Measurements from ENCODE around the gene HBS1L.

Gene HBS1L

GRCh38 chr6:135092724-135093123 is 38.1 kb upstream of the HBS1L start:
- no peaks in the 10 kb centered on the region for H3K79me2 ChIP-seq (ENCODE audit: insufficient read depth, low read depth)
- no peaks in the 10 kb centered on the region for H4K20me1 ChIP-seq (ENCODE audit: insufficient read depth)
- no peak overlapping the region for H2AFZ ChIP-seq (ENCODE audit: low read depth)
- H3K4me1 ChIP-seq (ENCODE audit: low read depth, poor library complexity, severe bottlenecking) = peaks cover 34% of the 10 kb centered on the region
- H3K36me3 ChIP-seq (ENCODE audit: insufficient read depth) = no peaks in the 10 kb centered on the region
- no peak overlapping the region for H3K27ac ChIP-seq
- no peak overlapping the region for H3K4me2 ChIP-seq
- TF ChIP-seq CTCF (conservative IDR thresholded peaks at IDR 0.05; ENCODE audit: low read depth, low read length) = no peak
- no peak overlapping the region for H3K4me3 ChIP-seq (IDR thresholded peaks at IDR 0.05; ENCODE audit: insufficient read depth, low read depth, low read length)
- H3K27me3 ChIP-seq (ENCODE audit: insufficient read depth, low read depth) = no peaks in the 10 kb centered on the region
- no peak overlapping the region for H3K9ac ChIP-seq

- H3K4me3 ChIP-seq (IDR thresholded peaks at IDR 0.05; ENCODE audit: insufficient read depth, low read depth, low read length) = no peak overlapping the region
- no peaks in the 10 kb centered on the region for H3K36me3 ChIP-seq (ENCODE audit: insufficient read depth)
- TF ChIP-seq CTCF (conservative IDR thresholded peaks at IDR 0.05; ENCODE audit: low read depth, low read length) = no peak
- H4K20me1 ChIP-seq (ENCODE audit: insufficient read depth) = no peaks in the 10 kb centered on the region
- no peak overlapping the region for H3K27ac ChIP-seq
- no peak overlapping the region for H2AFZ ChIP-seq (ENCODE audit: low read depth)
- peaks cover 52% of the 10 kb centered on the region for H3K4me1 ChIP-seq (ENCODE audit: low read depth, poor library complexity, severe bottlenecking)
- H3K9ac ChIP-seq = no peak overlapping the region
- H3K79me2 ChIP-seq (ENCODE audit: insufficient read depth, low read depth) = no peaks in the 10 kb centered on the region
- no peak overlapping the region for H3K4me2 ChIP-seq
- H3K27me3 ChIP-seq (ENCODE audit: insufficient read depth, low read depth) = no peaks in the 10 kb centered on the region
Observed at GRCh38 chr6:135090819-135091218, 36.2 kb upstream of the HBS1L start.

GRCh38 chr6:135089901-135090300 is 35.3 kb upstream of the HBS1L start:
- no peak overlapping the region for H2AFZ ChIP-seq (ENCODE audit: low read depth)
- no peaks in the 10 kb centered on the region for H4K20me1 ChIP-seq (ENCODE audit: insufficient read depth)
- no peak overlapping the region for H3K9ac ChIP-seq
- peaks cover 57% of the 10 kb centered on the region for H3K4me1 ChIP-seq (ENCODE audit: low read depth, poor library complexity, severe bottlenecking)
- H3K27ac ChIP-seq = no peak overlapping the region
- H3K4me3 ChIP-seq (IDR thresholded peaks at IDR 0.05; ENCODE audit: insufficient read depth, low read depth, low read length) = no peak overlapping the region
- no peaks in the 10 kb centered on the region for H3K36me3 ChIP-seq (ENCODE audit: insufficient read depth)
- peak overlapping the region; percentile 56; the same call in 1 of the 2 replicates for H3K4me2 ChIP-seq
- TF ChIP-seq CTCF (conservative IDR thresholded peaks at IDR 0.05; ENCODE audit: low read depth, low read length) = no peak
- H3K27me3 ChIP-seq (ENCODE audit: insufficient read depth, low read depth) = no peaks in the 10 kb centered on the region
- H3K79me2 ChIP-seq (ENCODE audit: insufficient read depth, low read depth) = no peaks in the 10 kb centered on the region

- peak; percentile 83 for TF ChIP-seq CTCF (conservative IDR thresholded peaks at IDR 0.05; ENCODE audit: low read depth, low read length)
- Histone ChIP-seq H3K4me2 (peak overlapping the region; percentile 56), H3K27ac (peak overlapping the region; percentile 41), H3K4me1 (ENCODE audit: low read depth, poor library complexity, severe bottlenecking) (peaks cover 57% of the 10 kb centered on the region), H3K36me3 (ENCODE audit: insufficient read depth) (no peaks in the 10 kb centered on the region), H3K9ac (0 out of 2 replicates have a peak overlapping the region, but pooled peaks have one; percentile 26), H3K79me2 (ENCODE audit: insufficient read depth, low read depth) (no peaks in the 10 kb centered on the region), H2AFZ (ENCODE audit: low read depth) (peak overlapping the region; percentile 62; the same call in 1 of the 2 replicates), H3K4me3 (IDR thresholded peaks at IDR 0.05; ENCODE audit: insufficient read depth, low read depth, low read length) (no peak overlapping the region), H3K27me3 (ENCODE audit: insufficient read depth, low read depth) (no peaks in the 10 kb centered on the region), H4K20me1 (ENCODE audit: insufficient read depth) (no peaks in the 10 kb centered on the region)
Observed at GRCh38 chr6:135088818-135089809, 34.5 kb upstream of the HBS1L start.
